GM12878 (cell line): ENCODE data around the gene PRKG1. TPM values are rescaled to one million over a fixed set of nuclear protein-coding genes. Genes with fewer than 3 reads are reported as not detected.

ENCODE experiments used
- ATAC-seq: fragments of 200-7000 bp; cut with Tn5 transposase; 3 replicates; pipeline ENCODE4 v1.9.1; 2020; ENCODE audit warnings: mild to moderate bottlenecking, moderate library complexity
- BruUV-seq: library from RNA; stranded (reverse); fragments of 400-500 nt; replicated peaks from 2 replicates; lab custom pipeline; 2021; lab: Mats Ljungman, UMichigan
- CTCF ChIA-PET: fragments of 300-600 bp; sonication (Branson Sonifier 250); formaldehyde crosslinking; extraction: SDS; loops from one replicate; lab custom pipeline; 2021; ENCODE audit warnings: inconsistent platforms; lab: Yijun Ruan, JAX
- POLR2A ChIA-PET: fragments of 350-600 bp; formaldehyde crosslinking; extraction: SDS; loops from one replicate; lab custom pipeline; 2021; ENCODE audit warnings: inconsistent platforms; lab: Charles Lee
- RAD21 ChIA-PET: fragments of 300-600 bp; sonication (Branson Sonifier 250); formaldehyde crosslinking; loops from one replicate; lab custom pipeline; 2023; ENCODE audit warnings: antibody characterized with exemption; ENCODE audit not compliant: unreplicated experiment; lab: Charles Lee
- SMC1A ChIA-PET: fragments of 300-600 bp; sonication (Branson Sonifier 250); formaldehyde crosslinking; loops from one replicate; lab custom pipeline; 2023; ENCODE audit not compliant: unreplicated experiment, uncharacterized antibody; lab: Charles Lee
- DNase-seq: peaks from one replicate; pipeline ENCODE4 v3.0.0-alpha.2; 2011; ENCODE audit warnings: low read depth, low spot score
- FAIRE-seq: peaks from 3 replicates; lab custom pipeline; 2011; peaks lifted over from hg19 to GRCh38; lab: Jason Lieb, UNC
- H2AFZ ChIP-seq: 2 replicates; pipeline ENCODE4 v1.6.0; 2011; ENCODE audit warnings: low read depth, low read length, control low read depth; ENCODE audit not compliant: control insufficient read depth
- H3K27ac ChIP-seq: 2 replicates; pipeline ENCODE4 v1.5.1; 2011; ENCODE audit warnings: control low read depth; ENCODE audit not compliant: control insufficient read depth, insufficient read depth
- H3K27me3 ChIP-seq, 2 experiments: replicated peaks in 1 of 2; 2 replicates each; pipeline versions ENCODE4 v1.6.0 to v1.6.1; 2011; ENCODE audit warnings: low read length in 1 of 2; ENCODE audit not compliant: control insufficient read depth in 2 of 2, insufficient read depth in 2 of 2
- H3K36me3 ChIP-seq, 2 experiments: 2 replicates each; pipeline ENCODE4 v1.5.1; 2011; ENCODE audit warnings: low read length in 1 of 2; ENCODE audit not compliant: control insufficient read depth in 2 of 2, insufficient read depth in 2 of 2
- H3K4me1 ChIP-seq: 2 replicates; pipeline ENCODE4 v1.6.1; 2011; ENCODE audit warnings: mild to moderate bottlenecking, low read length, moderate library complexity, mixed read lengths; ENCODE audit not compliant: control insufficient read depth, insufficient read depth
- H3K4me2 ChIP-seq: 2 replicates; pipeline ENCODE4 v1.6.0; 2011; ENCODE audit warnings: control low read depth; ENCODE audit not compliant: control insufficient read depth, insufficient read depth
- H3K4me3 ChIP-seq: fragments of 200-600 bp; sonication (generic); 2 replicates; pipeline ENCODE4 v1.5.1; 2016
- H3K79me2 ChIP-seq: 2 replicates; pipeline ENCODE4 v1.6.0; 2011; ENCODE audit warnings: low read length; ENCODE audit not compliant: control insufficient read depth, insufficient read depth
- H3K9ac ChIP-seq: 2 replicates; pipeline ENCODE4 v1.8.0; 2011; ENCODE audit warnings: low read length, control low read depth, mixed read lengths; ENCODE audit not compliant: control insufficient read depth, insufficient read depth
- H3K9me3 ChIP-seq: replicated peaks from 3 replicates; pipeline ENCODE4 v1.5.1; 2011; ENCODE audit warnings: mild to moderate bottlenecking, low read length; ENCODE audit not compliant: control insufficient read depth, insufficient read depth
- H4K20me1 ChIP-seq: 2 replicates; pipeline ENCODE4 v1.6.0; 2011; ENCODE audit not compliant: control insufficient read depth, insufficient read depth
- BMI1 ChIP-seq: fragments of 450-650 bp; IDR thresholded peaks from 2 replicates; pipeline ENCODE4 v1.6.1; 2016; ENCODE audit warnings: mild to moderate bottlenecking, moderate library complexity, borderline replicate concordance
- CREM ChIP-seq: IDR thresholded peaks from 2 replicates; pipeline ENCODE4 v1.6.1; 2014; ENCODE audit warnings: antibody characterized with exemption, low read depth
- MAX ChIP-seq: IDR thresholded peaks from 2 replicates; pipeline ENCODE4 v1.6.1; 2012; ENCODE audit warnings: low read depth, low read length, improper control_type of control experiment
- SKIL ChIP-seq: fragments of 450-650 bp; IDR thresholded peaks from 2 replicates; pipeline ENCODE4 v1.6.1; 2017; ENCODE audit warnings: mild to moderate bottlenecking, low read depth, inconsistent platforms; ENCODE audit not compliant: poor library complexity, severe bottlenecking
- WGBS: methylation state at CpG from one replicate; pipeline ENCODE4 v1.1.6; 2016; ENCODE audit warnings: low lambda C conversion rate; ENCODE audit not compliant: insufficient replicate concordance, insufficient coverage; ENCODE audit errors: missing lambda C conversion rate; 5-methylcytosine and 5-hydroxymethylcytosine counted together
- in situ Hi-C: fragments of 300-500 bp; cut with MboI; formaldehyde crosslinking; loops from 9 replicates; pipeline ENCODE4 v1.14.3; 2018; ENCODE audit warnings: mixed read lengths
- intact Hi-C: fragments of 100-400 bp; cut with micrococcal nuclease; formaldehyde crosslinking; loops from one replicate; pipeline ENCODE4 v1.14.2; 2022; ENCODE audit not compliant: unreplicated experiment
- polyA plus RNA-seq, 11 experiments: library from polyadenylated mRNA; depleted of rRNA in 4 of 11; unstranded in 6 of 11; stranded (reverse) in 5 of 11; fragments of >200 nt; fragmentation: Nextera tagmentation in 4 of 11; fragmentation: Illumina TruSeq in 1 of 11; extraction: Ambion mirVana in 4 of 11; extraction: Trizol in 1 of 11; gene quantifications; 1 replicate in 1 of 11; 2 replicates in 10 of 11; pipeline versions ENCODE4 v1.2.1 to v1.2.3, GENCODE V29; 2011 to 2016; ENCODE audit warnings: inconsistent platforms in 2 of 11, missing spikeins in 2 of 11, low read depth in 1 of 11
- total RNA-seq, 4 experiments: library from RNA; depleted of rRNA in 3 of 4; stranded (reverse); fragments of >200 nt in 3 of 4; fragmentation: Illumina TruSeq in 1 of 4; extraction: Trizol in 1 of 4; gene quantifications; 2 replicates each; pipeline versions ENCODE4 v1.2.1 to v1.2.3, GENCODE V29; 2013 to 2021

Gene PRKG1
- total and polyA plus RNA-seq, 10 of the 15 experiments (the other 5 are each of a cell fraction or from before 2014, with no cell fraction given) = 0.04 to 0.05 TPM; not detected in 8

GRCh38 chr10:51366044-51366443 is 291.8 kb downstream of the PRKG1 start:
- no peak for DNase-seq
- no peak for TF ChIP-seq CREM
- TF ChIP-seq, all 136 proteins: peak for 0
- Histone ChIP-seq H3K27me3 (no peaks in the 10 kb centered on the region), H3K27ac (no peak overlapping the region), H3K36me3 (no peaks in the 10 kb centered on the region), H3K4me1 (no peaks in the 10 kb centered on the region), H3K79me2 (no peaks in the 10 kb centered on the region), H3K4me2 (no peak overlapping the region), H2AFZ (no peak overlapping the region), H3K4me3 (no peak overlapping the region), H4K20me1 (no peaks in the 10 kb centered on the region), H3K9ac (no peak overlapping the region), H3K9me3 (no peaks in the 10 kb centered on the region)
- RAD21 ChIA-PET = no interaction called here
- POLR2A ChIA-PET = no interaction called here
- ATAC-seq = no peak
- CTCF ChIA-PET = interaction anchor here (1.3 kb wide), 1 partner anchor 25 kb away, joined by 3 read pairs; no protein-coding TSS in a partner anchor
- in situ Hi-C loops = no loop called here
- no peak for FAIRE-seq
- WGBS = 0% methylated on average over 1 of the region's 1 CpG
- BruUV-seq = no TSS peak
- SMC1A ChIA-PET = no interaction called here
- intact Hi-C loops = no loop called here

DNA sequence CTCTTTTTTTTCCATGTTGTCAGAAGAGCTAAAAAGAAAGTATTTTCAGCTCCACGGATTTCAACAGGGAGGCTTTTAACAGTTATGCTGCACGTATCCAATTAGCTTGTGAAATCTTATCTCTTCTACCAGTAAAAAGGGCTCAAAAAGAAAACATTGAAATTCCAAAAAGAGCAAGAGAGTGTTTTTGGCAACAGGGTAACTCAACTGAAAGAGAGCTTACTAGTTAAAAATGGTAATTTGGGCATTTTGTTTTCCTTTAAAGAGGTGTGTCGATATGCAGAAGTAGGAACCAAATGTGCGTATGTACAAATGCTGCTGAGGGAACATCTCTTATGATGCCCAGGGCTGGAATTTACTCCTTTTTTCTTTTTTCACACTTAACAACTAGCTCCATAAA is 292.8 kb downstream of the PRKG1 start:
- RAD21 ChIA-PET = no interaction called here
- 59% methylated on average over 4 of the region's 4 CpGs for WGBS
- no peak for DNase-seq
- no peak overlapping the region for H3K4me3 ChIP-seq
- H3K9ac ChIP-seq = no peak overlapping the region
- no peaks in the 10 kb centered on the region for H3K9me3 ChIP-seq
- CTCF ChIA-PET = interaction anchor here (1.0 to 1.7 kb wide), 3 partner anchors 26 to 55 kb away, joined by 3 to 4 read pairs (median 3); no protein-coding TSS in a partner anchor
- no peak overlapping the region for H3K27ac ChIP-seq
- no peaks in the 10 kb centered on the region for H4K20me1 ChIP-seq
- FAIRE-seq = no peak
- H3K36me3 ChIP-seq = no peaks in the 10 kb centered on the region
- in situ Hi-C loops = no loop called here
- H3K4me1 ChIP-seq = no peaks in the 10 kb centered on the region
- SMC1A ChIA-PET = interaction anchor here (0.9 to 1.7 kb wide), 2 partner anchors 14 to 20 kb away, joined by 3 to 4 read pairs; no protein-coding TSS in a partner anchor
- H3K79me2 ChIP-seq = no peaks in the 10 kb centered on the region
- POLR2A ChIA-PET = no interaction called here
- no peaks in the 10 kb centered on the region for H3K27me3 ChIP-seq
- TF ChIP-seq BMI1 (no peak), SKIL (no peak), MAX (no peak)
- TF ChIP-seq, all 136 proteins: peak for 0
- no TSS peak for BruUV-seq
- H3K4me2 ChIP-seq = no peak overlapping the region
- H2AFZ ChIP-seq = no peak overlapping the region
- no peak for ATAC-seq
- intact Hi-C loops = no loop called here
